Peyer's patch (tissue), 4 donors: ENCODE data around the gene SLF1. TPM values are rescaled to one million over a fixed set of nuclear protein-coding genes. Genes with fewer than 3 reads are reported as not detected.

Experiments used
- DNase-seq, 3 donors: peaks; one replicate each; pipeline ENCODE4 v3.0.0-alpha.2; 2017 to 2019
- H3K27ac ChIP-seq, 4 donors: fragments of 200-600 bp; sonication (generic); one replicate each; pipeline ENCODE4 v1.5.1; 2016 to 2019
- H3K27me3 ChIP-seq, 2 donors: fragments of 200-600 bp; sonication (generic); one replicate each; pipeline ENCODE4 v1.5.1; 2019
- H3K36me3 ChIP-seq, 3 donors: fragments of 200-600 bp; sonication (generic); one replicate each; pipeline ENCODE4 v1.5.1; 2016 to 2019
- H3K4me1 ChIP-seq, 4 donors: fragments of 200-600 bp; sonication (generic); one replicate each; pipeline ENCODE4 v1.5.1; 2016 to 2019
- H3K4me3 ChIP-seq, 4 donors: fragments of 200-600 bp; sonication (generic); 1 replicate in 3 of 4; 2 replicates in 1 of 4; pipeline ENCODE4 v1.5.1; 2016 to 2019; ENCODE audit warnings: mild to moderate bottlenecking in 1 of 4
- H3K9me3 ChIP-seq, 4 donors: fragments of 200-600 bp; sonication (generic); one replicate each; pipeline ENCODE4 v1.5.1; 2016 to 2019; ENCODE audit warnings: mild to moderate bottlenecking in 1 of 4
- CTCF ChIP-seq, 6 experiments: fragments of 450-650 bp in 4 of 6; fragments of 200-600 bp in 2 of 6; sonication (generic) in 1 of 6; IDR thresholded peaks; one replicate each; pipeline ENCODE4 v1.5.1; 2017 to 2019; ENCODE audit warnings: antibody characterized with exemption in 6 of 6, mild to moderate bottlenecking in 3 of 6, moderate library complexity in 1 of 6
- POLR2A ChIP-seq, 2 donors: fragments of 450-650 bp; IDR thresholded peaks; one replicate each; pipeline ENCODE4 v1.5.1; 2017; ENCODE audit warnings: antibody characterized with exemption in 2 of 2, mild to moderate bottlenecking in 2 of 2, moderate library complexity in 2 of 2
- total RNA-seq, 4 donors: library from RNA; depleted of rRNA; stranded (reverse); fragments of >200 nt; gene quantifications; one replicate each; pipeline ENCODE4 v1.1.0, GENCODE V29; 2016

Gene SLF1
- total RNA-seq, 4 donors from 2014 or later: 17.8 to 27.9 (median 24.6) TPM

- H3K27ac ChIP-seq: no peak overlapping the region
- H3K9me3 ChIP-seq: peaks cover 0 to 10% (median 0%) of the 10 kb centered on the region in 4 donors
- DNase-seq: no peak
- TF ChIP-seq POLR2A (IDR thresholded peaks at IDR 0.05): no peak
- TF ChIP-seq CTCF (IDR thresholded peaks at IDR 0.05): no peak
- no peak overlapping the region for H3K4me3 ChIP-seq
- H3K27me3 ChIP-seq: no peaks in the 10 kb centered on the region
- H3K4me1 ChIP-seq: no peaks in the 10 kb centered on the region
- H3K36me3 ChIP-seq: peaks cover 0 to 31% (median 0%) of the 10 kb centered on the region in 3 donors
Measured at GRCh38 chr5:94661086-94661485, 42.6 kb downstream of the SLF1 start.

- no peak for TF ChIP-seq CTCF (IDR thresholded peaks at IDR 0.05)
- TF ChIP-seq POLR2A (IDR thresholded peaks at IDR 0.05): no peak
- Histone ChIP-seq H3K36me3 (peaks cover 0 to 26% (median 0%) of the 10 kb centered on the region in 3 donors), H3K9me3 (no peaks in the 10 kb centered on the region), H3K4me3 (no peak overlapping the region), H3K4me1 (peaks cover 0 to 2% (median 0%) of the 10 kb centered on the region in 4 donors), H3K27me3 (no peaks in the 10 kb centered on the region), H3K27ac (no peak overlapping the region)
- DNase-seq: no peak
Measured at GRCh38 chr5:94667937-94668336, 49.5 kb downstream of the SLF1 start.

GRCh38 chr5:94670726-94671125, 52.3 kb downstream of the SLF1 start:
- H3K9me3 ChIP-seq: no peaks in the 10 kb centered on the region
- peaks cover 0 to 7% (median 0%) of the 10 kb centered on the region in 3 donors for H3K36me3 ChIP-seq
- H3K4me1 ChIP-seq: peaks cover 0 to 2% (median 0%) of the 10 kb centered on the region in 4 donors
- H3K4me3 ChIP-seq: no peak overlapping the region
- no peaks in the 10 kb centered on the region for H3K27me3 ChIP-seq
- no peak for TF ChIP-seq POLR2A (IDR thresholded peaks at IDR 0.05)
- no peak for TF ChIP-seq CTCF (IDR thresholded peaks at IDR 0.05)
- no peak for DNase-seq
- no peak overlapping the region for H3K27ac ChIP-seq

GRCh38 chr5:94672746-94673145, 54.3 kb downstream of the SLF1 start:
- no peak overlapping the region for H3K4me3 ChIP-seq
- H3K9me3 ChIP-seq: no peaks in the 10 kb centered on the region
- peaks cover 0 to 15% (median 0%) of the 10 kb centered on the region in 3 donors for H3K36me3 ChIP-seq
- no peak overlapping the region for H3K27ac ChIP-seq
- DNase-seq: no peak
- H3K4me1 ChIP-seq: peaks cover 0 to 2% (median 0%) of the 10 kb centered on the region in 4 donors
- TF ChIP-seq CTCF (IDR thresholded peaks at IDR 0.05) (no peak), POLR2A (IDR thresholded peaks at IDR 0.05) (no peak)
- no peaks in the 10 kb centered on the region for H3K27me3 ChIP-seq

GRCh38 chr5:94674490-94675382, 56.3 kb downstream of the SLF1 start:
- Histone ChIP-seq H3K36me3 (peaks cover 0 to 15% (median 0%) of the 10 kb centered on the region in 3 donors), H3K9me3 (no peaks in the 10 kb centered on the region), H3K4me1 (peaks cover 0 to 2% (median 0%) of the 10 kb centered on the region in 4 donors), H3K27ac (no peak overlapping the region), H3K4me3 (no peak overlapping the region), H3K27me3 (no peaks in the 10 kb centered on the region)
- TF ChIP-seq CTCF (IDR thresholded peaks at IDR 0.05) (no peak), POLR2A (IDR thresholded peaks at IDR 0.05) (no peak)
- DNase-seq: no peak
